GM21447 (cell line): ENCODE measurements around the gene UCN3.
A peak's percentile ranks its signal among the peaks of the same experiment; 100 is the strongest.

Experiments used
- ATAC-seq: cut with Tn5 transposase; IDR thresholded peaks from one replicate; pipeline ENCODE4 v1.9.1; 2021; ENCODE audit not compliant: unreplicated experiment

Gene UCN3, protein sequence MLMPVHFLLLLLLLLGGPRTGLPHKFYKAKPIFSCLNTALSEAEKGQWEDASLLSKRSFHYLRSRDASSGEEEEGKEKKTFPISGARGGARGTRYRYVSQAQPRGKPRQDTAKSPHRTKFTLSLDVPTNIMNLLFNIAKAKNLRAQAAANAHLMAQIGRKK

DNA sequence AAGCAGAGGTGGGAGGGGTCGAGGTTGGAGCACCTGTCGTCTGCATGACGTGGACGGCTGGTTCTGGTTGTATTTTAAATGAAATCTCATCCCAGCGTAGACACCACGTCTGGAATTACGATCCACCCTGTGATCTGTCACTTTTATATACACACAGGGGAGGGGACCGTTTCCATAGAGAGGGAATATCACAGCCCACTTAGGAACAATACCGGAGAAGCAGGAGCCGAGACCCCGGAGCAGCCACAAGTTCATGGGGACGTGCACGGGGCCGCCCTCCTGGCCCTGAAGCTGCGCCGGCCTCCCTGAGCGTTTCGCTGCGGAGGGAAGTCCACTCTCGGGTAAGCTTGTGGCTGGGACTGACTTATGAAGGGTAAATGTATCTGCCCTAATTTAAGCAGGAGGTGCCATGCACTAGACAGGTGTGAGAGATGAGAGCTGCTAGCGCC, at the start of gene UCN3:
Gene UCN3 (plus strand): TSS at position 77 of the 449 bp plus-strand sequence. CDS start 8,755 bp downstream, outside the sequence.
- no peak for ATAC-seq

DNA sequence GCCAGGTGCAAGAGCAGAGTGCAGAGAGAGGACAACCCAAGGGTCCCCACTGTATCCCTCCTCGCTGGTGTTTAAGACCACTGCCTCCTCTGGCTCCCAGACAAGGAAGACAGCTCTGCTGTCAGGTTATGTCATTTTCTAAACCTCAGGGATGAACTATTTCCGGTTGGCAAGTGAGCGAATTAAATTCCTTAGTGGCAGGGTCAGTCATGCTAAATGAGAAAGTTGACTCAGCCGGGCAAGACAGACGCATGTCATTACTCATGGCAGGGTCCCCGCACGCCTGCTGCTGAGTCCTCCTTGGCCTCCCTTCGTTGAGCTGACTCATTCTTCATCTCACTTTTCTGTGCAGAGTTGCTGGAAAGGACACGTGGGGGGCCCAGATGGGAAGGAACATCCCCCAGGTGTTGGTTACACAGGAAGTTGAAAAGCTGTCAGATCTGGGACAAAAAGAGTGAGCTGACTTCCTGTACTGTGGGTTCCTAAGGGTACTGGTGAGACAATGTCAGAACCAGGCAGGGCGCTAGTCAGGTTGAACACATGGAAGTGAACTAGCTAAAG, 47.1 kb upstream of the UCN3 start:
- peak; percentile 66 for ATAC-seq

DNA sequence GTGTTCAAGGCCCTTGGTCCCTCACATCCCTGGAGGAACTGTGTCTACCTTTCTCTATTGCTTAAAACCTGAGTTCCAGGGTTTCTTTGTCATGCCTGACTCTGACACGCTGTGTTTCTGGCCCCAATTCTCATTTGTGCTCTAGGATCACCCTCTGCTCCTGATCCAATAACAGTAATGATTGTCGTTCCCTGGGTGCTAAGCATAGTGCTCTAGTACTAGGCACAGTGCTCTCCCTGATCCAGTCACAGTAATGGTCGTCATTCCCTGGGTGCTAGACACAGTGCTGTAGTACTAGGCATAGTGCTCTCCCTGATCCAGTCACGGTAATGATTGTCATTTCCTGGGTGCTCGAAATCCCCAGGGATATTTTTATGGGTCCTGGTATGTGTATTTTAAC, 46.6 kb upstream of the UCN3 start:
- no peak for ATAC-seq

DNA sequence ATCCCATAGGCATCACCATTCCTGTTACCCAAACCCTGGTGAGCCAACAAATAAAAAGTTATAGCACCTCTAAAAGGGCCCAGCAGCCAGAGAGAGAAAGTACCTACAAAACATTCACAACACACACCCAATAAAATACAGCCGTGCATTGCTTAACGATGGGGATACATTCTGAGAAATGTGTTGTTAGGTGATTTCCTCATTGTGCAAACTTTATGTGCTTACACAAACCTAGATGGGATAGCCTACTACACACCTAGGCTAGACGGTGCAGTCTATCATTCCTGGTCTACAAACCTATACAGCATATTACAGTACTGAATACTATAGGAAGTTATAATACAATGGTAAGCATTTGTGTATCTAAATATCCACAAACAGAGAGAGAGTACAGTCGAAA, 44.9 kb upstream of the UCN3 start:
- ATAC-seq: no peak

DNA sequence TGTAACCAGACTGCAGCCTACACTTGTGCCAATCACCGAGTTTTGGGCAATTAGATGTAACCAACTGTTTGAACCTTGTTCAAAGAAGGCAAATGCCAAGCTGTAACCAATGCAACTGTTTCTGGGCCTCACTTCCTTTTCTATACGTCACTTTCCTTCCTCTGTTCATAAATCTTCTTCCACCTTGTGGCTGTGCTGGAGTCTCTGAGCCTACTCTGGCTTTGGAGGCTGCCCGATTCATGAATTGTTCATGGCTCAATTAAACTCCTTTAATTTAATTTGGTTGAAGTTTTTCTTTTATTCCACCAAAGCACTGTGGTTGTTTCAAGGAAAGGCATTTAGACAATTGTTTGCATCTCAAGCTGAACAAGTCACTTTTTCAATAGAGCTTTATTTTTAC, 43.5 kb upstream of the UCN3 start:
- no peak for ATAC-seq

DNA sequence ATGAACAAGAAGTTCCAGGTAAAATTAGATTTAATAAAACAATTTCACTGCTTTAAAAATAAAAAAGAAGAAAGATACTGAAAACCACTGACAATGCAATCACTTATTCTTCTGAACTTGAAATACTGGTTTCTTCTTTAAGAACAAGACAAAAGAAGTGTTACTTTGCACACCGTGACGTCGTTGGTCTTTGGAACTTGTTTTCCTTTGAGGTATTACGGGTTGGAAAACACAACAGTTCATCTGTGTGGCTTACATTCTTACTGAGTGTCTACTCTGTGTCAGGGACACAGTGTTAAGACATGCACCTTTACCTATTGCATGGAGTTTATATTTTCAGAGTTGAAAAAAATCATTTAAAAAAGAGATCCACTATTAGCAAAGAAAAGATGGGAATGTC, 41.3 kb upstream of the UCN3 start:
- ATAC-seq: no peak

DNA sequence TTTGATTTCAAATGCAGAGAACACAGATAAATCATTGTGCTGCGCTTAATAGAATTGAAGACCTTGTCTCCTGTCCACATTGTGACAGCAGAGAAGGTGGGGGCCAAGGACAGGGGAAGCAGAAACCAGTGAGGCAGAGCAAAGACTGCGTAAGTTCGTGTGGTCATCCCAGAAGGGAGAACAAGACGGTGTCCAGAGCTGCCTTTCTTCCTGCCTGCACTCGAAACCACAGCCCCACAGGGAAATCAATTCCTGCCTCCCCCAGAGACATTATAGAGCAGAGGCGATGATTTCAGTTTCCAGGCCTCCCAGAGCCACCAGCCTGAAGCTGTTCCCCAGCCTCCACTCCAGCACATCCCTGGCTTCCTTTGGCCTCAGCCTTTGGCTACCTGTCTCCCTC, 39.7 kb upstream of the UCN3 start:
- no peak for ATAC-seq

DNA sequence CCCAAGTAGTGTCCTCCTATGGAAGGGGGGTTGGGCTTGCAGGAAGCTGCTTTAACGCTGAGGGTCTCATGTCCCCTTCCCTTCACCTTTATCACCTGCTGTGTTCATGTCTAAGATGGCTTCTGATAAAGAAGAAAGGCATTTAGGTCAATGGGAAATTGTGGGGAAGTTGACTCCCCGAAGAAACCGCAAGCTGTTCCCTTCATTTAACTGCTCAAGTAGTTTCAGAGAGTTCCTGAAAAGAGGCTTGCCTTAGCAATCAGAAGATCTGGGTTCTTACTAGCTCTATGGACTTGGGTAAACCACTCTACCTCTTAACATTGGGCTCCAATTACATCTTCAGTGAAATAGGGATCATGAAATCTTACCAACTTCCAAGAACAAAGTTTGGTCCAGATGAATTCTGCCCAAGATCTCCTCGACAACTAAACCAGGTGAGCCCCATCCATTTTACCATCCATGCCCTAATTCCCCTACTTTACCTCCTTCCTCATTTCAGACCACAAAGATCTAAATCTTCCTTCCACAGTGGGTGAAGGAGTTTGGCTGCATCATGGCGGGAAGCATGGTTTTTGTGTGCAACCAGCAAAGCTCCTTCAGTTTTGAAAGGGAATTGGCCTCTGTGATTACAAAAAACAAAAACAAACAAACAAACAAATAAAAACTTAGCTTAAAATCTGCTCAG, 30.4 kb upstream of the UCN3 start:
- no peak for ATAC-seq

DNA sequence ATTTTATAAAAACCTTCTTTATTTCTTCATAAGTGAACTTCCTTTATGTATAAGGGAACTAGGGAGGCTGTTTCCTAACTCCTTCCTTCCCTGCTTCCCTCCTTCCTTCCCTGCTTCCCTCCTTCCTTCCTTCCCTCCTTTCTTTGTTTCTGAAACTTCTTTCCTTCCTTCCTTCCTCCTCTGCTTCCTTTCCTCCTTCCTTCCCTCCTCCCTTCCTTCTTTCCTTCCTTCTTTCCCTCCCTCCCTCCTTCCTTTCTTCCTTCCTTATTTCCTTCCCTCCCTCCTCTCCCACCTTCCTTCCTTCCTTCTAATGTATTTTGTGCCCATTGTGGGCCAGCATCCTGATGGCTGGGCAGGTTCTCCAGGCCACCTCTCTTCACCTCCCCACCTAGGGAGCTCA, 26.8 kb upstream of the UCN3 start:
- no peak for ATAC-seq

DNA sequence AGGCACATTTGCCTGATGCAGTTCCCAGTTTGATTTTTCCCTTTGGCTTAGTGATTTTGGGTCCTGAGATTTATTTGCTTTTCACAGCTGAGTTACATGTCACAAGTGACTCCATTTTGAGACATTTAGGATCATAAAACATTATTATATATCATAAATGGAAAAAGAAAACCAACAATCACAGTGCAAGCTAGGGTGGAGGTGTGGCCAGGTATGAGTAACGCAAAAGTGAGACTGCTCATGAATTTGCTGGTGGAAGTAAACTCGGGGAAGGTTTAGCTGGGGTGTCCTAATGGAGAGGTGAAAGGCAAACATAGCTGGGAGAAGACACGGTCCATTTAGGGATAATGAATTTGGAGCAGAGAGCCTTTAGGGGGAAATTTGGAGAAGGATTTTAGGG, 21.7 kb upstream of the UCN3 start:
- ATAC-seq: no peak

DNA sequence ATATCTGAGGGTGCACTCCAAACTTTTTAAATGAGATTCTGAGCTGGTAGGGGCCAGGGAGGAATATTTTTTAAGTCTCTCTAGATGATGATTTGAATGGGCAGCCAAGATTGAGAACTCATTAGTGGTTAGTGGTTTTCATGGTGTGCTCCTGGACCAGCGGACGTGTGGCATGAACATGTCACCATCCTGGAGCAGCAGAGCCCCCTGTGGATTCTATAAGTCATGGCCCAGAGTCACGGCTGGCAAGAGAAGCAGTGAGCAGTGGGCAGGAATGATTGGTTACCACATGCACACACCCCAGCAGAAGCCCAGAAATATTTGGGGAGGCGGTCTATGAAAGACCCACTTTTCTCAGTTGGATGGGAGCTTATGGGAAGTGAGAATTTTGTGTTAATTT, 21.2 kb upstream of the UCN3 start:
- ATAC-seq: no peak

DNA sequence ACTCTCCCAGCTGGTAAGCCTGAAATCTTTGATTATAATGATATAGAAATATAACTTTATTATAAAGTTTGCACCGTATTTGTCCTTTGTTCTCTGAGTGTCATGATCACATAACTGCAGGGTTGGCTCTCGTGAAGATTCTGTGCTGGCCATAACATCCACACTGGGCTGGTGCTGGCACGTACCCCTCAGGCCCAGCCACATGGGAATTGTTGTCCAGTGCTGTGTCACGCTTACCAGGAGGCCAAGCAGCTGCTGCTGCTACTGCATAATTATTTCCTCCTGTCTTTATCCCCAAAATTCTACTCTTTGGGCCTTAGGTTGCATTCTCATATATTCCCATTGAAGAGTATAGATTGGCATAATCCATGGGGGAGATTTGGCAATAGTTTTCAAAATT, 20.8 kb upstream of the UCN3 start:
- no peak for ATAC-seq

DNA sequence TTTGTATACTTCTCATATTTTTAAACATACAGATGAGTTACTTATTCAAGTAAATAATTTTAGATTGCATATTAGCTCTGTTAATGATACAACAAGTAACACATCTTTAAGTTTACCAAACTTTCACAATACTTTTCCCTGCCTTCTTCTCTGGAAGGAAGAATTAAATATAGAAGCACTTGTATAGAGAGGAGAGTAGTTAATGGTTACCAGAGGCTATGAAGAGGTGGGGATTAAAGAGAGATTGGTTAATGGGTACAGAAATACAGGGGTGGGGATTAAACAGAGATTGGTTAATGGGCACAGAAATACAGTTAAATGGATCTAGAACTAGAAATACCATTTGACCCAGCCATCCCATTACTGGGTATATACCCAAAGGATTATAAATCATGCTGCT, 20.0 kb upstream of the UCN3 start:
- ATAC-seq: no peak

DNA sequence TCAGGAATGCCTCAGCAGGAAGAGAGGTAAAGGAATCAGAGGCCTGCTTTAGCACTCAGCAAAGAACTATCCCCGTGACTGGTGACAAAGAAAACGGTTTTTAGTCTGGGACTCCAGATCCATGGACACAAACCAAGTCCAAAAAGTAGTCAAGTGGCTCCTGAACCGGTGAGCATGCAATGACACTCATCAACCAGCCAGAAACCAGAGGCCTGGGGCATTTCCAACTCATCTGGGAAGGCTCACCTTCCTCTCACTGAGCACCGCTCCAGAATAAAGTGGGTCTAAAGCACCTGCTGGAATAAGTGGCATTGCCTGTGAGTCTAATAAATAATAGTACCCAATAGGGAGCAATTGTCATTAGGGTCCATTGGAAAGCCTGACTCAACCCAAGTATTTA, 17.9 kb upstream of the UCN3 start:
- ATAC-seq: no peak

DNA sequence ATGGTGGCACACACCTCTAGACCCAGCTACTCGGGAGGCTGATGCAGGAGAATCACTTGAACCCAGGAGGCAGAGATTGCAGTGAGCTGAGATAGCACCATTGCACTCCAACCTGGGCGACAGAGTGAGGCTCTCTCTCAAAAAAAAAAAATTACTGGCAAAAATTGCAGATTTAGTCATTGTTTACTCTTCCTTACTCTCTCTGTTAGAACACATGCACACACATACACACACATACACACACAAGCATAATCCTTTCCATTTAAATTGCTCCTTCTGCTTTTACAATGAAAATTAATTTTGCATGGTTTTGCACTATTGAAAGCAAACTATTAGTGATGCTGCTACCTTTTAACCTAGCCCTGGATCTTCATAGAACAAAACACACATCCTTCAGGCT, 15.4 kb upstream of the UCN3 start:
- ATAC-seq: no peak

DNA sequence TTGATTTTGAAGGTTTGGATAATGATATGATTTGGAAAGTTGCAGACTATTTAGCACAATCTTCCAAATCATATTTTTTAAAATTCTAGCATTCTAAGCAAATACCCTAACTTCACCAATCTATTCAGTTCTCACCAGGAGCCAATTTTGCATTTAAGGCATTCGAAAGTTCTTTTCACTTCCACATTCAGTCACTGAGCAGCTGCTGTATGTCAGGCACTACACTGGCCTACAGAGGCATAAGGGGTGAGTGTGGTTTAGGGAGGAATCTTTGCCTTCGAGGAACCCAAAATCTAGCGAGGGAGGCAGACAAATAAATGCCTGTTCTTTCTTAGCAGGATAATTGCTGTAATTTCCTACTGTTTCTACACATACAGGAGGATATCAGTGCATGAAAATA, 10.7 kb upstream of the UCN3 start:
- peak; percentile 72 for ATAC-seq

DNA sequence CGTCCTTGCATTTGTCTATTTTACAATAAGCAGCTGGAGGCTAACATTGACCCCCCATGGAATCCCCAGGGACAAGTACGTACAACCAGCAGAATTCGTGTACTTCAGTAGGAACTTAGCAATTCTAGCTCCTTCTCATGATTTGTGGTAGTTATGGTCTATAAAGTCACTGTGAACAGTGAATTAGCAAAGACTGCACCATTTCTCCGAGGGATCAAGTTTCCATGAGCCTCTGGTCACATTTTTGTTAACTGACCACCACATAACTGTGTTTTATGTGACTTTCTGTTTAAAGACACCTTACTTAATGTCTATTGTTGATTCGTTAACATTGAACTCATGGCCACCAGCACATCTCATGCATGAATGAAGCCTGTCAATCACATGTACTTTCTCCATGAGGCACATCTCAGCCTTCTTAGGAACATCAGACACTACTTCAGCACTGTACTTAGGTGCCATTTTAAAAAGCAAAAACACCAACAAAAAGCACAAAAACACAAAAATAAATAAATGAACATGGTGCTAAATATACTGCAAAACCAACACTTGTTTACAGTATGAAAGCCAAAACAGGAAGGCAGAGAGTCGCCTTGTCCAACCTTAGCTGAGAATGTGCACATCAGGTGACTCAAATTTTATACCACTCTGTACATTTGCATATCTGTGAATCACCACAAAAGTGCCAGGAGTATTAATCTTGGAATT, 9.0 kb upstream of the UCN3 start:
- no peak for ATAC-seq

DNA sequence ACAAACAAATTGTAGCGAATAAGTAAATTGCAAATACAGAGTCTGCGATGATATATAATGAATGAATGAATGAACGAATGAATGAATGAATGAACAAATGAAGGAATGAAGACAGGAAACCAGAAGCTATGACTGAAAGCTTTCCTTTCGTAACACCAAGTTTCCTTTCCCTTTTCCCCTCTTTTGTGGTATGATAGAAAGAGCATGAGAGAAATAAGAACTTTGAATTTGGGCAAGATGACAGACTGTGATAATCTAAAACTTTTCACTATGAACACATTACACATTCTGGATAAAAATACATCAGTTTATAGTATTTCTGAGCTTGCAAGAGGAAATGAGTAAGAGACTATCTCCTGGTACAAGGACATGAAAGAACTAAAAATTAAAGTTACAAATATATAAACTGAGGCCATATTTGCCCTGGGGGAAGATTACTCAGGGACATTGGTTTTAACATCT, 8.4 kb upstream of the UCN3 start:
- no peak for ATAC-seq

DNA sequence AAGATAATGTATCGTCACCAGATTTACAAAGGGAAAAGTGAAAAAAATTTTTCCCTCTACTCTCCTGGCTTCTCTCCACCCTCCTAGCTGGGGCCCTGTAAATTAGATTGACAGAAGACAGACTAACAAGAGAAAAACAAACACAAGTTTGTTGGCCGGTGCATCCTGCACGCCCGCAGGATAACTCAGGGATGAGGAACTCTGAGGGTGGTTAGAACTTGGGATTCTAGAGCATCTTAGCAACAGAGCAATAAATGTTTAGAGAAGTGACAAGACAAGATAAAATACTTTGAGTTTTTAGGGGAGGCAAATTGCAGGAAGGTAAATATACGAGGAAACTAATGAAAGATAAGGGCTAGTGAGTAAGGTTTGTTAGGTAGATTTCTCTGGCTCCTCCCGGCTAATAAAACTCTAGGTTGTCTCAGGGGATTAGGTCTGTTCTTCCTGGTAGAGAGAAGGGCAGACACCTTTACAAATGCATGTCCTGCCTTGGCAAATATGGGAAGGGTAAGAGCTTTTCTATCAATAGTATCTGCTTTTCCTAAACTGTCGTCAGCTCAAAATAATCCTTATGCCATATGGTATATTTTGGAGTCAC, 4.3 kb upstream of the UCN3 start:
- ATAC-seq: no peak

DNA sequence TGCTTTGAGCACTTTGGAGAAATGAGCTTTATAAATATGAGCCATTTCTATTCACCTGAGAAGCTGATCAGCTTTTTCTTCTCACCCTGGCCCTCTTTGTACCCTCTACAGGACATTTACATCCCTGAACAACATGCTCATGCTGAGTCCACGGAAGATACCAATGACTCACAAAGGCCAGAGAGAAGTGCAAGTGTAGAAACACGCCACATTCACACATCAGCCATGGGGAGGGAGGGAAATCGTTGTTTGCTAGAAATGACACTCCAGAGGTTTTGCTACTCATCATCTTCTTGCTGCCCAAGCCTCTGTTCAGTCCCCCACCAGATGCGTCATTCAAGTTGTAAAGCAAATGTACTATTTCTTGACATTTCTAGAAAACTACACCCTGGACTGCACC, 2.8 kb upstream of the UCN3 start:
- no peak for ATAC-seq

DNA sequence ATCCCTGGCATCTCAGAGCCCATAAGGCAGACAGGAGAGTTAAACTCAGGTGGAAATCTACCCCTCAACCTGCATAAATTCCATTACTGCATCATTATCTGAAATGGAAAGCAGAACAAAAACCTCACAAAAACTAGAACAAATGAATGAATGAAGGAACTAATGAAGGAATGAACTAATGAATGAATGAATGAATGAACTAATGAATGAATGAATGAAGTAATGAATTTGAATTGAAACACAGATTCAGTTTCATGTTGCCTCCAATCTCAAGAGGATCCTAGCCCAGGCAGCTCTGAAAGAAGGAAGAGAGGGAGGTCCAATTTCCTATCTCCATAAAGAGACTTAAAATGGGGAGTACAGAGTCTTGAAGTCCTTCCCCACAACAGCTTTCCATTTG, 1.9 kb upstream of the UCN3 start:
- ATAC-seq: no peak

DNA sequence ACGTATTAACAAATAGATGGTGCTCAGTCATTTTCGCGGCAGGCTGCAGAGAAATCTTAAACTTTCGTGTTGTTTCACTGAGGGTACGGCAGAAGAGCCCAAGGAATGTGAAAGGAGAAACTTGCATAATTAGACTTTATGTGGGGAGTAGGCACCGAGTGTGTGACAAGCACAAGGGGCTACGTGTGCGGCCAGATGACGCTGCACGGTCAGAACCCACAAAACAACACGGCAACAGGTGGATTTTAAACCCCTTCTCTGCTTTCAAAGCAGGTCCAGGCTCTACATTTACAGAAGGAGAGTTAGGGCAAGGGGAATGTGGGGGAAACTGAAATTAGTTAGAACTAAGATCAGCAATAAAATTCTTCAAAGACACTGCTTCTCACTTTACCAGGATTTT, 392 bp upstream of the UCN3 start:
- ATAC-seq: no peak
